ENCODE results near the gene IFITM2.
A peak's percentile ranks its signal among the peaks of the same experiment; 100 is the strongest.
"Not testable (repeated sequence)": the region's sequence is repeated elsewhere in the genome, so short reads cannot be mapped to it uniquely, and the experiment has no call there.

The IFITM2 gene

DNA sequence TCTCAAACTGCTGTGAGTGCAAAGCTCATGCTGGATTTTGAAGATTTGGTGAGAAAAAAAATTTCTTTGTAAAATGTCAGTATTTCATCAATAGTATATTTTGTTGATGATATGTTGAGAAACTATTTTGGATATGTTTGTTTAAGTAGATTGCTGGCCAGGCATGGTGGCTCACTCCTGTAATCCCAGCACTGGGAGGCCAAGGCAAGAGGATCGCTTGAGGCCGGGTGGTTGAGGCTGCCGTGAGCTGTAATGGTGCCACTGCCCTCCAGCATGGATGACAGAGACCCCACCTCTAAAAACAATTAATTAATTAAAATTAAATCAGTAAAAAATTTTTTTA, 19.9 kb downstream of the IFITM2 start:
- no peak for DNase-seq

DNA sequence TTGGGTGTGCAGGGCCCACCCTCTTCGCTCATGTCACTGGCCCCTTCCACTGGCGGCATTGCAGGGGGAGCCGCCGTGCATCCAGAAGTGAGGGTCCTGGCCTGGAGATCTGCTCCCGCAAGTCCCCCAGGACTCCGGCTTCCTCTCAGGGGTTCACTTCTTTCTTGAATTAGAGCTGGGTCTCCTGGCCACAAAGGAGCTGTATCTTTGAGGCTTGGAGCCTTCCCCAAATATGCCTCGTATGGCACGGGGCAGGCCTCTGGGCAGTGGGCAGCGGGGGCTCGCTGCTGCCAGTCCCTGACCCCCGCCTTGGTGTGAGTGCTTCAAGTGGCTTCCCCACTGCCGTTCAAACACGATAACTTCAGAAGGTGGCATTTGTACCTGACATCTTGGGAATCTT, 20.4 kb downstream of the IFITM2 start:
- no peak for DNase-seq

DNA sequence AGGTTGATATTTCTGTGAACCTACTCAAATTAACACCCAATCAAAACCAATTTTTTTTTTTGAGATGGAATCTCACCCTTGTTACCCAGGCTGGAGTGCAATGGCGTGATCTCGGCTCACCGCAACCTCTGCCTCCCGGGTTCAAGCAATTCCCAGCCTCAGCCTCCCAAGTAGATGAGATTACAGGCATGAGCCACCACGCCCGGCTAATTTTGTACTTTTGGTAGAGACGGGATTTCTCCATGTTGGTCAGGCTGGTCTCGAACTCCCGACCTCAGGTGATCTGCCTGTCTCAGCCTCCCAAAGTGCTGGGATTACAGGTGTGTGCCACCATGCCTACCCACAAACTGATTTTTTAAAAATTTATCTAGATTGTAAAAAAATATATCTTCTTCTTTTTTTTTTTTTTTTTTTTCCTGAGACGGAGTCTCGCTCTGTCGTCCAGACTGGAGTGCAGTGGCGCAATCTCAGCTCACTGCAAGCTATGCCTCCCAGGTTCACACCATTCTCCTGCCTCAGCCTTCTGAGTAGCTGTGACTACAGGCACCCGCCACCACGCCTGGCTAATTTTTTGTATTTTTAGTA, 21.0 kb downstream of the IFITM2 start:
- not testable (repeated sequence) for DNase-seq

DNA sequence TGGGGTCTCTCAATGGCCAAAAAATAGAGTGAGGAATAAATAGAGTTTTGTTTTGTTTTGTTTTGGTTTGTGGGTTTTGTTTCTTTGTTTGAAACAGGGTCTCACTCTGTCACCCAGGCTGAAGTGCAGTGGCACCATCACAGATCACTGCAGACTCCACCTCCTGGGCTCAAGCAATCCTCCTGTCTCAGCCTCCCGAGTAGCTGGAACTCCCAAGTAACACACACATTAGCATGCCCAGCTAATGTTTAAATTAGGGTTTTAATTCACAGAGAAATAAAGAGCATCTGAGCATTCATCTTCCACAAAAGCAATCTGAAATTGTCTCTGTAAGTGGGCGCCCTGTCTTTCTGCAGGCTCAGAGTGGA, 22.3 kb downstream of the IFITM2 start:
- DNase-seq = no peak

DNA sequence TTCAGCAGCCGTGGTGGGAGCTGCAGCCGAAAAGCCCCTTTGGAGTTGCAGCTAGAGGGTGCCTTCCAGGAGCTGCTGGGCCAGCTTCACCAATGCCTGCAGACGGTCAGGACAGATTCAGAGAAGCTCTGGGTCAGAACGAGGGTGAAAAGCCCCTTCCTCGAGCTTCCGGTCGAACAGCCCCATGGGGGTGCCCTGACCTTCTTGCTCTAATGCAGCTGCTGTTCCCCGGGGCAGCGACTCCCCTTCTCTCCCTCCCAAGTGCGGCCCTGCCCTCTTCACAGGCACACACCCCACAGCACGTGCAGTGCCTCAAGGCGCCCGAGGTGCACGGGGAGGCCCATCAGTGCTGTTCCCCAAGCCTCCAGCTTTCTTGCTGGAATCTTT, 22.7 kb downstream of the IFITM2 start:
- DNase-seq = no peak

DNA sequence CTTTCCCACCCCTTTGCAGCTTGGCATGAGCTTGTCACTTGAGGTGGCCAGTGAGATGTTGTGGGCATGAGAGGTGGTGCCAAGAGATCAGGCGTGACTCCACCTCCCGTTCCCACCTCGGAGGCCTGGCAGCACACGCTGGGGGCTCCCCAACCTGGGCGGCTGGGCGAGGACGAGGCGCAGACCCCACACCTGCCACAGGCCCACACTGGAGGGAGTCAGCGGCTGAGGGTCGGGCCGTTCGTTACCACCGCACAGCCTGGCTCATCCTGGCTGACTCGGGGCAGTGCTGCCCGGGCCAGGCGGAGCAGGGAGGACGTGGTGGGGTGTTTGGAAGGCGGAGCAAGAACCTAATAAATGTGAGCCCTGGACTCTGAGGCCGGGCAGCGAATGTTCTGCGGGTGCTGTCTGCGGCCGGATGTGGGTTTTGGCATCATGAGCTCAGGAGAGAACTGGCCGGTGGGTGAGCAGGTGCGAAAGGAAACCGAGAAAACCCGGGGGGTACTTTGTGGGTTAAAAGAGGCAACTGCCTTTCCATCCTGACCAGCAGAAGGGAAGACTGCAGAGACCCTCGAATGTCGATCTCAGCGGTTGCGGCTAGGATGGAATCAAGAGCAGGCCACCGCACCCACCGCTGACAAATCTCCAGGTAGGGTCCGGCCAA, 23.2 kb downstream of the IFITM2 start:
- DNase-seq = no peak

DNA sequence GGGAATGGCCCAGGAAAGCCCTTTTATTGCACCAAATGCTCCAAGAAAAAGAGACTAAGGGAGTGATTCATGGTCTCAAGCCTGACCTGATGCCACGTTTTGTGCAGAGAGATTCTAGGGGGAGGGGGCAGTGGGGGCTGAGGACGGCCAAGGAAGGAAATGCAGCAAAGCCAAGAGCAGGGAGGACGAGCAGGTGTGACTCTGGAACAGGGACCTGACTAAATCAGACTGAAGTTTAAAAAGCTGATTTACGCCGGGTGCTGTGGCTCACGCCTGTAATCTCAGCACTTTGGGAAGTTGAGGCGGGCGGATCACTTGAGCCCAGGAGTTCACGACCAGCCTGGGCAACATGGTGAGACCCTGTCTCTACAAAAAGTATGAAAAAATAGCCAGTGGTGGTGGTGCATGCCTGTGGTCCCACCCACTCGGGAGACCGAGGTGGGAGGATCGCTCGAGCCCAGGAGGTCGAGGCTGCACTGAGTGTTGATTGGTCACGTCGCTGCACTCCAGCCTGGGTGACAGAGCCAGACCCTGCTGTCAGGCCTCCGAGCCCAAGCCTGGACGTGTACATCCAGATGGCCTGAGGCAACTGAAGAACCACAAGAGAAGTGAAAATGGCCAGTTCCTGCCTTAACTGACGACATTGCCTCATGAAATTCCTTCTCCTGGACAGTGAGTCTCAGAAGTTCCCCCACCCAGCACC, 23.9 kb downstream of the IFITM2 start:
- DNase-seq = no peak

DNA sequence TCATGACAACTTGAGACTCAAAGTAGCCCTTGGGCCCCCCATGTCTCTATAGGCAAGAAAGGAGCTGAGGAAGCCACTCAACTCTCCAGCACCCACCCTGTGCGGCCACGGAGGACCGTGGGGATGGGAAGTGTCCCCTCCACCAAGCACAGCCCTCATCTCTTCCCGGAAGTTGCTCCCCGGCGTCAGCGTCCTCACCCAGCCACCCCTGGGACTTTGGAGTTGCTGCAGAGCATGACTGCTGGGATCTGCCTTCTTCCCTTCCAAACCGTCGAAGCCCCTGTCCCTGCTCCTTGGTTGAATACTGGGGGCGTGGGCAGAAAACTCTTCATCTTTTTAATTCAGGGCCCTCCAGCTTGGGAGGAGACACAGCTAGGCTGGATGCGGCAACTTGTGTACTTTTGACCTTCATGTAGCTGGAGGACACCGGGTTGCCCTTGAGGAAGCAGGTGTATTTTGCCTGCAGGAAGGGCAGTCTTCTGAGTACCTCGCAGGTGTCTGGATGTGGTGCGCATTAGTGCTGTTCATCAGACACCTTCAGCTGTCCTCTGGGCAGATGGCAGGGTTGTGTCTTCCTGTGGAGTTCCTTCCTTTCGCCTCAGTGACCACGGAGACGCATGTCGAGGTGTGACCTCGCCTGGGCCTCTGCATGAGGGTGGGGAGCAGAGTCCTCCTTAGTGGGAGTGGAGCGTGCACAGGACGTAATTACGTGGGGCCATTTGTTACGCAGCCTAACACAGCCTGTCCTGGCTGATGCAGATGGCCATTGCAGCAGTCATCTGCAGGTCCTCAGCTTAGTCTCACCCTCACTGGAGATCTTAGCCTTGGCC, 25.2 kb downstream of the IFITM2 start:
- DNase-seq = no peak

DNA sequence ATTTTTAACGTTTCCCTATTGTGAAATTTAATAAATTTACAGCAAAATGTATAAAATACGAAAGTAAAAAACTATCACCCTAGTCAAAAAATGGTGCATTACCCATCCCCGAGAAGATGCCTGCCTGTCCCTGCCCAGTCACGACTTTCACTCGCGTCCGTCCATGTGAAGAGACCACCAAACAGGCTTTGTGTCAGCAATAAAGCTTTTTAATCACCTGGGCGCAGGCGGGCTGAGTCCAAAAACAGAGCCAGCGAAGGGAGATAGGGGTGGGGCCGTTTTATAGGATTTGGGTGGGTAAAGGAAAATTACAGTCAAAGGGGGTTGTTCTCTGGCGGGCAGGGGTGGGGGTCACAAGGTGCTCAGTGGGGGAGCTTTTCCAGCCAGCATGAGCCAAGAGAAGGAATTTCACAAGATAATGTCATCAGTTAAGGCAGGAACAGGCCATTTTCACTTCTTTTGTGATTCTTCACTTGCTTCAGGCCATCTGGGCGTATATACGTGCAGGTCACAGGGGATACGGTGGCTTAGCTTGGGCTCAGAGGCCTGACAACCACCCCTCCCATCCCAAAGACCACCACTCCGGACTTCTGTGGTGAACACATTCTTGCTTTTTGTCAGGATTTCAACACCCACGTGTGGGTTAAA, 26.1 kb downstream of the IFITM2 start:
- not testable (repeated sequence) for DNase-seq

DNA sequence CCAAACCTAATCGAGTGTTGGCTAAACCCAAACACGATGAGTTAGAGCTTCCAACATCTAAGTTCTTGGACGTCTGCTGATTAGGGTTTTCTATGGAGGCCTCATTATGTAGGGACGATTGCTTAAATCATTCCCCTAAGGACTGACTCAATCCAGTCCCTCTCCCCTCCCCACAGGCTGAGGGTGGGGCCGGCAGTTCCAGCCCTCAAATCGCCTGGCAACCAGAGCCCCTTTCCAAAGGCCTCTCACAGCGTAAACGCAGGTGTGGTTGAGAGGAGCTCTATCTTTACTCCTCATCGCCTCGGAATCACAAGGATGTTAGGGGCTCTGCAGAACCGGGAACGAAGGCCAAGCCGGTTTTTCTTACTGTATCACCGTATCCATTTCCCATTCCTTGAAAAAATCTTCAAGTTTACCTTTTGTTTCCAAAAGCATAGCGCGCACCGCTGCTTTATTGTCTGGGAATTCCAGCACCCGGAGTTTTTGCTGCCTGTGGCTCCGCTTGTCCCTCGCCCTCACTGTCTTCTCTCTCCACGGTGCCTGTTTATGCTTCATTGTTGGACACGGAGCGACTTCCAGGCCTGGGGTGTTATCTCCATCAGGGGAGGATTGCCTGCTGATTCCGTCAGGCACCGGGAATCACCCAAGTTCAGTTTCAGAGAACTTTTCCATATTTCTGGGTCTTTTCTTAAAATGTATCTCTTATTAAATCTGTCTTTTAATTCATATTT, 26.8 kb downstream of the IFITM2 start:
- peak; percentile 45 for DNase-seq

DNA sequence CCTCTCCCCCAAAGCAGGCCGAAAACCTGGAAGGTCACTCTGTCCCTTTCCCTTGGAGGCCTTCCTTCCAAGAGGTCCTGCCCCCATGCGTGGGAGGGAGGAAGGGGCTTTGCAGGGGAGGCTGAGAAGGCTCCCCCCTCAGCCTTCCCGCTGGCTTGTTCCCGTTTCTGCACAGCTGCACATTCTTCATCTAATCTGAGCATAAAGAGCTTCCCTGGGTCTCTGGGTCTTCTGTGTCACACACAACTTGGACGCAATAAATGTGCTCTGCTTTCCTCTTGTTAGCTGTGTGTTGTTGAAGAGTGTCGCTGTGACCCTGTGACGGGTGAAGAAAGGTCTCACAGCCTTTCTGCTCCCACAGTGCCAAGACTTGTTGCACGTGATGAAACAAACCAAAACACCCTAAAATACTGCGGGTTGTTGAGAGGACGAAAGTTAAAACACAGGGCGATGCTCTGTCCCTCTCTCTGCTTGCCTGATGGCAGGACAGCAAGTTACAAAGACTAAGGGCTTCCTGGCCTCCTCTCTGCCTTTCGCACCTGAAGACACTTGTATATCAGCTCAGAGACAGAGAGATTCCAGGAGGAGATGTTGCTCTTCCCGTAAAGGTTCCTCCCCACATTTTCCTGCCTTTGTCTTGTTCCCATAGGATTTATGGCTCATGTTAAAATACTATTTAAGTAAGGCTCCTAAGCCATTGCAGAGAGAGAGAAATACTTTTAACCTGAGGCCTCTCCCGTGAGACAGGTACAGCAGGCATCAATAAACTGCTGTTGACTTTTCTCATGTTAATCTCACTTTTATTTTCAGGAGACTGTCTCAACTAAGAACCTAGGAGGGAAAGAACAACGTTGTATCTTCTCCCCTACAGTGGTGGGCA, 28.4 kb downstream of the IFITM2 start:
- DNase-seq = no peak

DNA sequence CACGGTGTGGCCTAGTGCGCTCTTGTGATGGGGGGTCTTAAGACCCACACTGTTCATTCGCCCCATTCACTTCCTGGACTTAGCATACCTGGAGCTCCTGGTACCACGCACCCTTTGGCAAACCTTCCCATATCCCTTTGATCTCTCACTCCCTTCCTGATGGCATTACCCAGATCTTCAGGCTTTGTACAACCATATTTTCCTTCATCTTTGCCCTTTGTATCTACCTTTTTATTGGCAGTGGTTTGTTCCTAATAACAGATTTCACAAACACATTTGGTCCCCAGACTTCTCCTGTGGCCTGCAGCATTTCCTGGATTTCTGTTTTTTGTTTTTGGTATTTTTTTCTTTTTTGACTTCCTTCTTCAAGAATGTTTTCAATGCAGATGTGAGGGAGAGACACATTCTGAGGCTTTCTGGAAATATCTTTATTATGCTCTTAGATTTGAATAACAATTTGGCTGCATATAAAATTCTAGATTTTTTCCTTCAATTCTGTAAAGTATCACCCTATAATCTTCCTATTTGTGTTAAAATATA, 29.1 kb downstream of the IFITM2 start:
- no peak for DNase-seq

DNA sequence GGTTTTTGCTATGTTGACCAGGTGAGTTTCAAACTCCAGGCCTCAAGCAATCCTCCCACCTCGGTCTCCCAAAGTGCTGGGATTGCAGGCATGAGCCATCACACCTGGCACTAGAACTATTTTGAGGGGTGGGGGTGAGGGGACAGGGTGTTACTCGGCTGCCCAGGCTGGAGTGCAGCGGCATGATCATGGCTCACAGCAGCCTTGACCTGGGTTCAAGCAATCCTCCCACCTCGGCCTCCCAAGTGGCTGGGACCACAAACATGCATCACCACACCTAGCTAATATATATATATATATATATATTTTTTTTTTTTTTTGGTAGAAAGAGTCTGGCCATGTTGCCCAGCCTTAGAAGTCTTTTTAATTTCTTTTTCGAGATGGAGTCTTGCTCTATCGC, 30.1 kb downstream of the IFITM2 start:
- no peak for DNase-seq

DNA sequence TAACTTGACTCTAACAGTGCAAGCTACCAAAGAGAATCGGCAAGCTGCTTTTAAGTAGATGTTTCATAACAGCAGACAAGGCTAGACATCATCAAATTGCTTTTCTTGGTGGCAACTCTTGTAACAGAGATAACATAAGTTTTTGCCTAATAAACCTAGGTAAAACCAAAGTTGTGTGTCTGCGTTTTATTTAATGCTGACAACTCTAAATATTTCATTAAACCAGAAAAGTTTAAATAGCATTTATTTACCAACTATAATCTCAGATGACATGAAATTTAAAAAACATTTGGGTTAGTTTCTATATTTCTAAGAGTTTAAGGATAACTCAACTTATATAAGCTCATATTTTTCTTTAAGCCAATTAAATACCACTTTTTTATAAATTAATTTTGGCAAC, 32.3 kb downstream of the IFITM2 start:
- DNase-seq = no peak

DNA sequence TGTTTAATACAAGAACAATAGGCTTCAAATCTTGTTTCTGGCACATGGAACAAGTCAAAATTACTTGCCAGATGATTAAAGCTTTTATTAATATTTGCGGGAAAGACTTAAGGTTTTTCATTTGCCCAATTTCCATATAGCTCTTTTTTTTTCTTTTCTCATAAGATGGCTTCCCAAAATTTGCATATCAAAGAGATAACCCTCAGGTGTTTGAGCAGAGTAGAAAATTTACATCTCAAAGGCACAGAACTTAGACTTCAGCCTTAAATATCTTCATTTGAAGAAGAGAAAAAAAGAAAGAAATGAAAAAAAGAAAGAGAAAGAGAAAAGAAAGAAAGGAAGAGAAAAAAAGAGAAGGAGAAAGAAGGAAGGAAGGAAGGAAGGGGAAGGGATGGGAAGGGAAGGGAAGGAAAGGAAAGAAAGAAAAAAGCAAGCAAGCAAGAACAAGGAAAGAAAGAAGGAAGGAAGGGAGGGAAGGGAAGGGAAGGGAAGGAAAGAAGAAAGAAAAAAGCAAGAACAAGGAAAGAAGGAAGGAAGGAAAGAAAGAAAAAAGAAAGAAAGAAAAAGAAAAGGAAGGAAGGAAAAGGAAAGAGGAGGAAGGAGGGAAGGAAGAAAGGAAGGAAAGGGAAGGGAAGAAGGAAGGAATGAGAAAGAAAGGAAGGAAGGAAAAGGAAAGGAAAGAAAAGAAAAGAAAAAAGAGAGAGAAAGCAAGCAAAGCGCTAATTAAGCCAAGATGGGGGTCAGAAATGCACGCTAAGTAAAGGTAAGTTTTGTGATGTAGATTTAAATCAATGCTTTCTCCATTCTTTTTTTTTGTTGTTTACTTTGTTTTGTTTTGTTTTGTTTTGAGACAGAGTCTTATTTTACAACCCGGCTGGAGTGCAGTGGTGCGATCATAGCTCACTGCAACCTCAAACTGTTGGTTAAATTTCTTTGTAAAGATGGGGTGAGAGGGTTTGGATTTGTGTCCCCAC, 33.2 kb downstream of the IFITM2 start:
- no peak for DNase-seq

DNA sequence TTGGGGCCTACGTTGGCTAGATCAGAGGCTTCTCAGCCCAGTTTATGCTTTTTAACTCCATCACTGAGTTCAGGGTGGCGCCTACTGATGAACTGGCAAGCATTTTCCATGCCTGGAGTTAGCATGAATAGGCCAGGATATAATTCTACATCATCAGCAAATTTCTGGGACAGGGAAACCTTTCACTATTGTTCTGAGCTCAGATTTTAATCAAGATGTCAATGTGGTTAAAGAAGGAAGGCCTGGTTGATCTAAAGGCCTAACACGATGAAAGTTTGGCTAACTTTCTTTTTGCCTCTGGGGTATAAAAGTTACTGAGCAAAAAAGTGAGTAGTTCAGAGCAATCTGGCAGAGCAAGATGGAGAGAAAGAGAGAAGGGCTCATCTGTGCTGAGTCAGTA, 34.7 kb downstream of the IFITM2 start:
- DNase-seq = no peak

DNA sequence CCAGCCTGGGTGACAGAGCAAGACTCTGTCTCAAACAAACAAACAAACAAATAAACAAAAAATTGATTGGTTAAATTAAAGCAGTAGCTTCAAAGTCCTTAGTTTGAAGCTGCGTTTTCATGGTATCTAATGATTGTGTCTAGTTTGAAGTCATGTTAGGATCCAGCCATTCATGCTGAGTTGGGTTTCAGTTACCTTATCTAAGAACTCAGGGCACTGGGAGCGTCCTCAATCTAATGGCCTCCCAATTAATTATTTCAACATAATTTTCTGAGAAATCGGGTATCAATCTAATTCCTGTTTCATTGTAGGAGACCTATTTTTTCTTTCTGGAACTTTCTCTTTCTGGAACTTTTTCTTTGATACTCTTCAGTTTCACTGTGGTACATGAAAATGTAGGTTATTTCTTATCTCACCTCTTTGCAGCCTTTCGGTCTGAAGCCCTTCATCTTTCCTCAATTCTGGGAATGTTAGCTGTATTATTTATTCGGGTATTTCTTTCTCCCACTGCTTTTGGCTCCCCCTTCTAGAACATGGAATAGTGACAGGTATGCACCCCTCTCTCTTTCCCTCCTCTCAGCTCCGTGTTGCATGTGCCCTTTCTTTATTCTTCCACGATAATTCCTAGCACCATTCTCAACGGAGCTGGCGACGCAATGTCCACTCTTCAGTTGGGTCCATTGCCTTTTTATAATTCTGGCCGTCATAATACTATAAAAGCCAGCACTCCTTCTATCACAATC, 37.4 kb downstream of the IFITM2 start:
- DNase-seq = no peak

DNA sequence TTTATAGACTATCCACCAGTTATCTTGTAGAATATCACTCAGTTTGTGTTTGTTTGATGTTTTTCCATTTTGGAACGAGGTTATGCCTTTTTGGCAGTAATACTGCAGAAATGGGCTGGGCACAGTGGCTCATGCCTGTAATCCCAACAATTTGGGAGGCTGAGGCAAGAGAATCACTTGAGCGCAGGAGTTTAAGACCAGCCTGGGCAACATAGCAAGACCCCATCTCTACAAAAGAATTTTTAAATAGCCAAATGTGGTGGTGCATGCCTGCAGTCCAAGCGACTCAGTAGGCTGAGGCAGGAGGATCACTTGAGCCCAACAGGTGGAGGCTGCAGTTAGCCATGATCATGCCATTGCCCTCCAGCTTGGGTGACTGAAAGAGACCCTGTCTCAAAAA, 38.9 kb downstream of the IFITM2 start:
- DNase-seq = no peak

DNA sequence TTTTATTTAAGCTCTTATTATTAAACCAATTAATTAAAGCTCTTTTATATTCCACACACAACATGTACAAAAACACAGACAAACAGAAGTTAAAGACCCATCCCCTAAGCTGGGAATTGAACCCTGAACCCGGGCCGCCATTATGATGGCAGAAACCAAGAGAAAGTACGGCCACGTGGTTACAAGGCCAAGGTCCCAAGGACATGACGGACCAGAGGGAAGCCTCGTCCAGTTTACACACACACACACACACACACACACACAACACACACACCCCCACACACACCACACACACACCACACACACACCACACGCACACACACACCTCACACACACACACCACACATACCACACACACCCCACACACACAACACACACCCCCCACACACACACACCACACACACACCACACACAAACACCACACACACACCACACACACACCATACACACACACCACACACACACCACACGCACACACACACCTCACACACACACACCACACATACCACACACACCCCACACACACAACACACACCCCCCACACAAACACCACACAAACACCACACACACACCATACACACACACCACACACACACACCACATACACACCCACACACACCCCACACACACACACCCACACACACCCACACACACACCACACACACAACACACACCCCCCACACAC, 41.8 kb downstream of the IFITM2 start:
- not testable (repeated sequence) for DNase-seq

All from NCI-H69 (cell line).